ENCODE results near the gene TIGD6.

The TIGD6 gene

GRCh38 chr5:150006318-150006717, 5.9 kb upstream of the TIGD6 start:
- H3K27me3 ChIP-seq (replicated peaks; ENCODE audit: control insufficient read depth, insufficient read depth, low read length), result no peaks in the 10 kb centered on the region
- no peak overlapping the region for H3K4me3 ChIP-seq (replicated peaks; ENCODE audit: low read depth, low read length)
- H3K36me3 ChIP-seq (ENCODE audit: control insufficient read depth, insufficient read depth, low read length), result peaks cover 12% of the 10 kb centered on the region
- DNase-seq (ENCODE audit: extremely low read depth, insufficient read length), result no peak
- no peak for TF ChIP-seq CTCF (IDR thresholded peaks at IDR 0.05; ENCODE audit: insufficient read depth, low read length, poor library complexity, severe bottlenecking)

- peak overlapping the region; percentile 99 for H3K4me3 ChIP-seq (replicated peaks; ENCODE audit: low read depth, low read length)
- DNase-seq (ENCODE audit: extremely low read depth, insufficient read length), result peak; percentile 30
- no peaks in the 10 kb centered on the region for H3K27me3 ChIP-seq (replicated peaks; ENCODE audit: control insufficient read depth, insufficient read depth, low read length)
- peak; percentile 54 for TF ChIP-seq CTCF (IDR thresholded peaks at IDR 0.05; ENCODE audit: insufficient read depth, low read length, poor library complexity, severe bottlenecking)
- H3K36me3 ChIP-seq (ENCODE audit: control insufficient read depth, insufficient read depth, low read length), result peaks cover 1% of the 10 kb centered on the region; the same call in 1 of the 2 replicates
These were observed 1.4 kb upstream of the TIGD6 start for GRCh38 chr5:150001660-150002486.

- no peak for TF ChIP-seq CTCF (IDR thresholded peaks at IDR 0.05; ENCODE audit: insufficient read depth, low read length, poor library complexity, severe bottlenecking)
- H3K4me3 ChIP-seq (replicated peaks; ENCODE audit: low read depth, low read length), result peak overlapping the region; percentile 99
- peaks cover 1% of the 10 kb centered on the region; the same call in 1 of the 2 replicates for H3K36me3 ChIP-seq (ENCODE audit: control insufficient read depth, insufficient read depth, low read length)
- DNase-seq (ENCODE audit: extremely low read depth, insufficient read length), result peak; percentile 57
- H3K27me3 ChIP-seq (replicated peaks; ENCODE audit: control insufficient read depth, insufficient read depth, low read length), result no peaks in the 10 kb centered on the region
These were observed 671 bp upstream of the TIGD6 start for GRCh38 chr5:150000990-150001659.

- H3K27me3 ChIP-seq (replicated peaks; ENCODE audit: control insufficient read depth, insufficient read depth, low read length), result no peaks in the 10 kb centered on the region
- no peak for DNase-seq (ENCODE audit: extremely low read depth, insufficient read length)
- no peak for TF ChIP-seq CTCF (IDR thresholded peaks at IDR 0.05; ENCODE audit: insufficient read depth, low read length, poor library complexity, severe bottlenecking)
- peaks cover 7% of the 10 kb centered on the region for H3K36me3 ChIP-seq (ENCODE audit: control insufficient read depth, insufficient read depth, low read length)
- H3K4me3 ChIP-seq (replicated peaks; ENCODE audit: low read depth, low read length), result peak overlapping the region; percentile 99
These were observed 593 bp downstream of the TIGD6 start for GRCh38 chr5:149999866-150000255.

GRCh38 chr5:149999359-149999758, 1.1 kb downstream of the TIGD6 start:
- Histone ChIP-seq H3K27me3 (replicated peaks; ENCODE audit: control insufficient read depth, insufficient read depth, low read length) (no peaks in the 10 kb centered on the region), H3K36me3 (ENCODE audit: control insufficient read depth, insufficient read depth, low read length) (peaks cover 7% of the 10 kb centered on the region), H3K4me3 (replicated peaks; ENCODE audit: low read depth, low read length) (peak overlapping the region; percentile 99)
- no peak for TF ChIP-seq CTCF (IDR thresholded peaks at IDR 0.05; ENCODE audit: insufficient read depth, low read length, poor library complexity, severe bottlenecking)
- DNase-seq (ENCODE audit: extremely low read depth, insufficient read length), result no peak
